Upper lobe of left lung (tissue), 6 donors: ENCODE results near the gene GINS1. TPM values are rescaled to one million over a fixed set of nuclear protein-coding genes. Genes with fewer than 3 reads are reported as not detected.

Experiments
- ATAC-seq, 2 donors: fragments of 200-7000 bp; cut with Tn5 transposase; one replicate each; pipeline ENCODE4 v1.9.1; 2022; ENCODE audit warnings: mild to moderate bottlenecking in 2 of 2, moderate library complexity in 2 of 2; ENCODE audit not compliant: low FRiP score in 2 of 2
- DNase-seq, 2 donors: peaks; one replicate each; pipeline ENCODE4 v3.0.0-alpha.2; 2019 to 2020
- H3K27ac ChIP-seq, 4 donors: fragments of 200-600 bp; sonication (generic); one replicate each; pipeline ENCODE4 v1.5.1; 2016 to 2019
- H3K27me3 ChIP-seq, 4 donors: fragments of 200-600 bp; sonication (generic); one replicate each; pipeline ENCODE4 v1.5.1; 2017 to 2019
- H3K36me3 ChIP-seq, 4 donors: fragments of 200-600 bp; sonication (generic); one replicate each; pipeline ENCODE4 v1.5.1; 2016 to 2019
- H3K4me1 ChIP-seq, 4 donors: fragments of 200-600 bp; sonication (generic); one replicate each; pipeline ENCODE4 v1.5.1; 2018 to 2019
- H3K4me3 ChIP-seq, 4 donors: fragments of 200-600 bp; sonication (generic); one replicate each; pipeline ENCODE4 v1.5.1; 2017 to 2019; ENCODE audit warnings: mild to moderate bottlenecking in 2 of 4, moderate library complexity in 1 of 4
- H3K9me3 ChIP-seq, 4 donors: fragments of 200-600 bp; sonication (generic); one replicate each; pipeline ENCODE4 v1.5.1; 2018 to 2019
- CTCF ChIP-seq, 6 experiments: fragments of 450-650 bp in 4 of 6; fragments of 200-600 bp in 2 of 6; sonication (generic) in 2 of 6; IDR thresholded peaks; one replicate each; pipeline ENCODE4 v1.5.1; 2016 to 2019; ENCODE audit warnings: antibody characterized with exemption in 6 of 6
- EP300 ChIP-seq, 4 donors: sonication (generic); formaldehyde crosslinking; IDR thresholded peaks; one replicate each; pipeline ENCODE4 v1.5.1; 2017; ENCODE audit warnings: antibody characterized with exemption in 4 of 4, control low read depth in 2 of 4
- POLR2A ChIP-seq, 4 donors: fragments of 450-650 bp; IDR thresholded peaks; one replicate each; pipeline ENCODE4 v1.5.1; 2016 to 2017; ENCODE audit warnings: antibody characterized with exemption in 4 of 4, mild to moderate bottlenecking in 2 of 4
- POLR2AphosphoS5 ChIP-seq, 2 donors: sonication (generic); formaldehyde crosslinking; IDR thresholded peaks; one replicate each; pipeline ENCODE4 v1.5.1; 2017; ENCODE audit warnings: antibody characterized with exemption in 2 of 2
- WGBS, 2 donors: methylation state at CpG; one replicate each; pipeline ENCODE4 v1.1.5; 2017 to 2018; 5-methylcytosine and 5-hydroxymethylcytosine counted together
- total RNA-seq, 6 donors: library from RNA; depleted of rRNA in 4 of 6; stranded (reverse); fragments of >200 nt in 4 of 6; gene quantifications; one replicate each; pipeline versions ENCODE4 v1.1.0 to v1.2.1, GENCODE V29; 2016 to 2021
- donor health status: DM: no; HTN: no; CAD: no; lungs with moderate emphysema.
- donor health status: DM: no; HTN: yes; CAD: no; lungs with severe emphysema.

The GINS1 gene
- total RNA-seq, 6 donors from 2014 or later: under 0.01 to 1.8 (median 0.77) TPM

- WGBS, 2 donors: 76 to 77% methylated on average over 6 to 9 of the region's 9 CpGs
- TF ChIP-seq CTCF (IDR thresholded peaks at IDR 0.05): no peak
- no peak for TF ChIP-seq POLR2A (IDR thresholded peaks at IDR 0.05)
- no peak for TF ChIP-seq EP300 (IDR thresholded peaks at IDR 0.05)
- TF ChIP-seq POLR2AphosphoS5 (IDR thresholded peaks at IDR 0.05): no peak
Observed at GRCh38 chr20:25461281-25461650, 53.8 kb downstream of the GINS1 start.

GRCh38 chr20:25461786-25462545, 54.5 kb downstream of the GINS1 start:
- DNase-seq (no peak), ATAC-seq (peak in 1 of 2 donors; percentile 13)
- Histone ChIP-seq H3K36me3 (peaks cover 0 to 18% (median 9%) of the 10 kb centered on the region in 4 donors), H3K4me1 (no peaks in the 10 kb centered on the region), H3K27ac (no peak overlapping the region), H3K9me3 (no peaks in the 10 kb centered on the region), H3K4me3 (no peak overlapping the region), H3K27me3 (no peaks in the 10 kb centered on the region)
- TF ChIP-seq POLR2AphosphoS5 (IDR thresholded peaks at IDR 0.05) (no peak), CTCF (IDR thresholded peaks at IDR 0.05) (no peak), EP300 (IDR thresholded peaks at IDR 0.05) (no peak), POLR2A (IDR thresholded peaks at IDR 0.05) (no peak)
- 68 to 77% methylated on average over 18 of the region's 18 CpGs for WGBS, 2 donors

More at GRCh38 chr20:25461281-25461650, 53.8 kb downstream of the GINS1 start:
- Histone ChIP-seq H3K4me1 (no peaks in the 10 kb centered on the region), H3K36me3 (peaks cover 0 to 12% (median 4%) of the 10 kb centered on the region in 4 donors), H3K27me3 (no peaks in the 10 kb centered on the region), H3K27ac (peak overlapping the region in 1 of 4 donors; percentile 2), H3K9me3 (no peaks in the 10 kb centered on the region), H3K4me3 (no peak overlapping the region)
- no peak for DNase-seq
- ATAC-seq: no peak

GRCh38 chr20:25464501-25465242, 57.2 kb downstream of the GINS1 start:
- ATAC-seq (no peak), DNase-seq (no peak)
- Histone ChIP-seq H3K27ac (no peak overlapping the region), H3K9me3 (no peaks in the 10 kb centered on the region), H3K4me1 (no peaks in the 10 kb centered on the region), H3K27me3 (no peaks in the 10 kb centered on the region), H3K36me3 (peaks cover 0 to 33% (median 12%) of the 10 kb centered on the region in 4 donors), H3K4me3 (no peak overlapping the region)
- TF ChIP-seq POLR2A (IDR thresholded peaks at IDR 0.05) (no peak), EP300 (IDR thresholded peaks at IDR 0.05) (no peak), POLR2AphosphoS5 (IDR thresholded peaks at IDR 0.05) (no peak), CTCF (IDR thresholded peaks at IDR 0.05) (no peak)
- 74 to 76% methylated on average over 13 of the region's 13 CpGs for whole genome bisulfite sequencing, 2 donors

GRCh38 chr20:25465243-25466135, 58.0 kb downstream of the GINS1 start:
- ATAC-seq (no peak), DNase-seq (no peak)
- Histone ChIP-seq H3K9me3 (no peaks in the 10 kb centered on the region), H3K4me3 (no peak overlapping the region), H3K27me3 (no peaks in the 10 kb centered on the region), H3K27ac (no peak overlapping the region), H3K4me1 (no peaks in the 10 kb centered on the region), H3K36me3 (peaks cover 0 to 35% (median 12%) of the 10 kb centered on the region in 4 donors)
- TF ChIP-seq EP300 (IDR thresholded peaks at IDR 0.05) (no peak), POLR2A (IDR thresholded peaks at IDR 0.05) (no peak)
- 87 to 92% methylated on average over 9 to 13 of the region's 15 CpGs for WGBS, 2 donors
